ENCODE measurements around the gene SIGLEC1. TPM values are rescaled to one million over a fixed set of nuclear protein-coding genes. Genes with fewer than 3 reads are reported as not detected.

The SIGLEC1 gene
- total RNA-seq, 1 donor from 2014 or later = not detected

- Mint-ChIP-seq H3K36me3 (ENCODE audit: low read depth, unreplicated experiment) (no peaks in the 10 kb centered on the region), H3K4me1 (ENCODE audit: low read depth, unreplicated experiment) (no peaks in the 10 kb centered on the region), H3K9me3 (ENCODE audit: unreplicated experiment) (no peaks in the 10 kb centered on the region), H3K4me3 (ENCODE audit: unreplicated experiment) (no peak overlapping the region), H3K27me3 (ENCODE audit: low read depth, unreplicated experiment) (peaks cover 21% of the 10 kb centered on the region), H3K27ac (ENCODE audit: unreplicated experiment) (no peak overlapping the region)
- Histone ChIP-seq H3K4me1 (ENCODE audit: insufficient read depth, low read length) (no peaks in the 10 kb centered on the region), H3K27me3 (ENCODE audit: insufficient read depth, low read length) (no peaks in the 10 kb centered on the region), H3K4me3 (ENCODE audit: insufficient read depth, low read depth, low read length) (no peak overlapping the region), H3K79me2 (ENCODE audit: insufficient read depth, low read length) (no peaks in the 10 kb centered on the region), H3K4me2 (ENCODE audit: low read length) (no peak overlapping the region), H2AFZ (ENCODE audit: low read depth, low read length) (no peak overlapping the region), H3K27ac (ENCODE audit: low read depth, low read length) (no peak overlapping the region), H4K20me1 (ENCODE audit: insufficient read depth, low read length) (no peaks in the 10 kb centered on the region), H3K9ac (ENCODE audit: low read length) (no peak overlapping the region), H3K36me3 (ENCODE audit: insufficient read depth, low read length) (no peaks in the 10 kb centered on the region), H3K9me3 (ENCODE audit: insufficient read depth, low read depth, low read length) (no peaks in the 10 kb centered on the region)
- no peak for FAIRE-seq
- TF ChIP-seq CTCF (IDR thresholded peaks at IDR 0.05; ENCODE audit: insufficient read depth, low read depth, low read length) = no peak
- no peak for TF ChIP-seq EZH2 (IDR thresholded peaks at IDR 0.05; ENCODE audit: insufficient read depth, low read length)
- no peak for DNase-seq (ENCODE audit: low read depth)
Measured at GRCh38 chr20:3710011-3710466, 2.4 kb downstream of the SIGLEC1 start.

GRCh38 chr20:3707508-3707899 is 4.9 kb downstream of the SIGLEC1 start:
- H3K79me2 ChIP-seq (ENCODE audit: insufficient read depth, low read length) = no peaks in the 10 kb centered on the region
- Mint-ChIP-seq H3K36me3 (ENCODE audit: low read depth, unreplicated experiment) (no peaks in the 10 kb centered on the region), H3K9me3 (ENCODE audit: unreplicated experiment) (no peaks in the 10 kb centered on the region), H3K4me1 (ENCODE audit: low read depth, unreplicated experiment) (no peaks in the 10 kb centered on the region), H3K27ac (ENCODE audit: unreplicated experiment) (no peak overlapping the region), H3K27me3 (ENCODE audit: low read depth, unreplicated experiment) (peaks cover 27% of the 10 kb centered on the region), H3K4me3 (ENCODE audit: unreplicated experiment) (no peak overlapping the region)
- TF ChIP-seq EZH2 (IDR thresholded peaks at IDR 0.05; ENCODE audit: insufficient read depth, low read length) (no peak), CTCF (IDR thresholded peaks at IDR 0.05; ENCODE audit: insufficient read depth, low read depth, low read length) (no peak)
- FAIRE-seq (no peak), DNase-seq (ENCODE audit: low read depth) (no peak)
- no peaks in the 10 kb centered on the region for H3K27me3 ChIP-seq (ENCODE audit: insufficient read depth, low read length)
- H2AFZ ChIP-seq (ENCODE audit: low read depth, low read length) = no peak overlapping the region
- H3K9ac ChIP-seq (ENCODE audit: low read length) = no peak overlapping the region
- no peaks in the 10 kb centered on the region for H4K20me1 ChIP-seq (ENCODE audit: insufficient read depth, low read length)
- H3K4me3 ChIP-seq (ENCODE audit: insufficient read depth, low read depth, low read length) = no peak overlapping the region
- H3K27ac ChIP-seq (ENCODE audit: low read depth, low read length) = no peak overlapping the region
- H3K9me3 ChIP-seq (ENCODE audit: insufficient read depth, low read depth, low read length) = no peaks in the 10 kb centered on the region
- H3K36me3 ChIP-seq (ENCODE audit: insufficient read depth, low read length) = no peaks in the 10 kb centered on the region
- no peak overlapping the region for H3K4me2 ChIP-seq (ENCODE audit: low read length)
- no peaks in the 10 kb centered on the region for H3K4me1 ChIP-seq (ENCODE audit: insufficient read depth, low read length)

- H3K36me3 ChIP-seq (ENCODE audit: insufficient read depth, low read length) = no peaks in the 10 kb centered on the region
- Mint-ChIP-seq H3K4me3 (ENCODE audit: unreplicated experiment) (no peak overlapping the region), H3K27ac (ENCODE audit: unreplicated experiment) (no peak overlapping the region), H3K36me3 (ENCODE audit: low read depth, unreplicated experiment) (no peaks in the 10 kb centered on the region), H3K27me3 (ENCODE audit: low read depth, unreplicated experiment) (peaks cover 31% of the 10 kb centered on the region), H3K9me3 (ENCODE audit: unreplicated experiment) (no peaks in the 10 kb centered on the region), H3K4me1 (ENCODE audit: low read depth, unreplicated experiment) (no peaks in the 10 kb centered on the region)
- H3K9me3 ChIP-seq (ENCODE audit: insufficient read depth, low read depth, low read length) = no peaks in the 10 kb centered on the region
- TF ChIP-seq CTCF (IDR thresholded peaks at IDR 0.05; ENCODE audit: insufficient read depth, low read depth, low read length) (no peak), EZH2 (IDR thresholded peaks at IDR 0.05; ENCODE audit: insufficient read depth, low read length) (no peak)
- no peaks in the 10 kb centered on the region for H3K79me2 ChIP-seq (ENCODE audit: insufficient read depth, low read length)
- no peak overlapping the region for H3K4me3 ChIP-seq (ENCODE audit: insufficient read depth, low read depth, low read length)
- no peaks in the 10 kb centered on the region for H4K20me1 ChIP-seq (ENCODE audit: insufficient read depth, low read length)
- no peak overlapping the region for H3K27ac ChIP-seq (ENCODE audit: low read depth, low read length)
- H3K4me2 ChIP-seq (ENCODE audit: low read length) = no peak overlapping the region
- no peak overlapping the region for H3K9ac ChIP-seq (ENCODE audit: low read length)
- H3K4me1 ChIP-seq (ENCODE audit: insufficient read depth, low read length) = no peaks in the 10 kb centered on the region
- no peak overlapping the region for H2AFZ ChIP-seq (ENCODE audit: low read depth, low read length)
- H3K27me3 ChIP-seq (ENCODE audit: insufficient read depth, low read length) = no peaks in the 10 kb centered on the region
- FAIRE-seq (no peak), DNase-seq (ENCODE audit: low read depth) (no peak)
Measured at GRCh38 chr20:3706774-3707507, 5.5 kb downstream of the SIGLEC1 start.

Data from astrocyte (in vitro differentiated cells and primary cell).